Thyroid gland (tissue), 4 donors: Measurements from ENCODE around the gene JPH4. TPM values are rescaled to one million over a fixed set of nuclear protein-coding genes. Genes with fewer than 3 reads are reported as not detected.

ENCODE experiments used
- DNase-seq, 2 donors: peaks; one replicate each; pipeline ENCODE4 v3.0.0-alpha.2; 2019
- H3K27ac ChIP-seq, 3 donors: fragments of 200-600 bp; sonication (generic); 1 replicate in 2 of 3; 2 replicates in 1 of 3; pipeline ENCODE4 v1.5.1; 2016 to 2019; ENCODE audit warnings: mild to moderate bottlenecking in 1 of 3, moderate library complexity in 1 of 3
- H3K27me3 ChIP-seq: fragments of 200-600 bp; sonication (generic); one replicate; pipeline ENCODE4 v1.5.1; 2019
- H3K36me3 ChIP-seq, 2 donors: fragments of 200-600 bp; sonication (generic); one replicate each; pipeline ENCODE4 v1.5.1; 2016 to 2019
- H3K4me1 ChIP-seq, 2 donors: fragments of 200-600 bp; sonication (generic); one replicate each; pipeline ENCODE4 v1.5.1; 2017 to 2019
- H3K4me3 ChIP-seq, 3 donors: fragments of 200-600 bp; sonication (generic); replicated peaks in 1 of 3; 1 replicate in 2 of 3; 2 replicates in 1 of 3; pipeline ENCODE4 v1.5.1; 2016; ENCODE audit warnings: mild to moderate bottlenecking in 1 of 3
- H3K9me3 ChIP-seq: fragments of 200-600 bp; sonication (generic); one replicate; pipeline ENCODE4 v1.5.1; 2017
- CTCF ChIP-seq, 6 experiments: fragments of 200-600 bp in 3 of 6; fragments of 450-650 bp in 3 of 6; sonication (generic) in 3 of 6; IDR thresholded peaks; one replicate each; pipeline ENCODE4 v1.5.1; 2016 to 2019; ENCODE audit warnings: antibody characterized with exemption in 6 of 6, mild to moderate bottlenecking in 2 of 6, inconsistent platforms in 1 of 6, moderate library complexity in 1 of 6
- POLR2A ChIP-seq, 2 donors: fragments of 450-650 bp; IDR thresholded peaks; one replicate each; pipeline ENCODE4 v1.6.1; 2017; ENCODE audit warnings: antibody characterized with exemption in 2 of 2, mild to moderate bottlenecking in 2 of 2, moderate library complexity in 1 of 2
- WGBS, 2 donors: methylation state at CpG; one replicate each; pipeline ENCODE4 v1.1.5; 2017; 5-methylcytosine and 5-hydroxymethylcytosine counted together
- intact Hi-C: fragments of 100-400 bp; cut with DNase I; formaldehyde crosslinking; loops from one replicate; pipeline ENCODE4 v1.15.1; 2023
- total RNA-seq, 4 donors: library from RNA; depleted of rRNA; stranded (reverse); fragments of >200 nt; gene quantifications; one replicate each; pipeline ENCODE4 v1.2.3, GENCODE V29; 2016

JPH4 gene
- total RNA-seq, 4 donors from 2014 or later: 0.11 to 0.54 (median 0.27) TPM; not detected in 1

GRCh38 chr14:23618415-23618988 lies 39.9 kb upstream of the JPH4 start:
- no peaks in the 10 kb centered on the region for H3K36me3 ChIP-seq
- no peak overlapping the region for H3K4me3 ChIP-seq
- no peaks in the 10 kb centered on the region for H3K27me3 ChIP-seq
- 83 to 93% methylated on average over 2 of the region's 2 CpGs for WGBS, 2 donors
- intact Hi-C loops: no loop called here
- DNase-seq: no peak
- no peak for TF ChIP-seq POLR2A (IDR thresholded peaks at IDR 0.05)
- no peak for TF ChIP-seq CTCF (IDR thresholded peaks at IDR 0.05)
- H3K4me1 ChIP-seq: no peaks in the 10 kb centered on the region
- H3K27ac ChIP-seq: no peak overlapping the region
- no peaks in the 10 kb centered on the region for H3K9me3 ChIP-seq

DNA sequence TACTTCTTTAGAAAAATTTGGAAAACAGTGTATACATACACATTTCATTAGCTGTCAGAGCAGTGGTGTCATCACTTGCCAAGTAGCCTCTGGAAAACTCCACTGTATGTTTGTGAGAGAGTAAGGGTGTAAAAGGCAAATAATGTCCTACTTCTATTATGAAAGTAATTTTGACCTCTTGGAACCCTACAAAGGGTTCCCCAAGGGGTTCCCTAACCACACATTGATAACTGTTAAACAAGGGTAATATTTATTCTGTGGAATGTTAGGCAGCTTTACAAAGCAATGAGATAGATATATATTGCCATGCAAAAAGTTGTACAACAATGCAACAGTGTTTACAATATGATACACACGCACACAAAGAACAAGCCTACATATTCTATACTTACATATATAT lies 38.9 kb upstream of the JPH4 start:
- Histone ChIP-seq H3K27ac (no peak overlapping the region), H3K36me3 (no peaks in the 10 kb centered on the region), H3K27me3 (no peaks in the 10 kb centered on the region), H3K4me1 (no peaks in the 10 kb centered on the region), H3K9me3 (no peaks in the 10 kb centered on the region), H3K4me3 (no peak overlapping the region)
- WGBS, 2 donors: 92 to 94% methylated on average over 1 of the region's 1 CpG
- intact Hi-C loops: no loop called here
- DNase-seq: no peak
- TF ChIP-seq POLR2A (IDR thresholded peaks at IDR 0.05): no peak
- TF ChIP-seq CTCF (IDR thresholded peaks at IDR 0.05): no peak

GRCh38 chr14:23615856-23616255 lies 37.3 kb upstream of the JPH4 start:
- 65 to 69% methylated on average over 5 of the region's 5 CpGs for WGBS, 2 donors
- no peak for DNase-seq
- intact Hi-C loops: no loop called here
- no peak overlapping the region for H3K27ac ChIP-seq
- TF ChIP-seq CTCF (IDR thresholded peaks at IDR 0.05): no peak
- no peak for TF ChIP-seq POLR2A (IDR thresholded peaks at IDR 0.05)
- H3K4me3 ChIP-seq: no peak overlapping the region
- H3K9me3 ChIP-seq: no peaks in the 10 kb centered on the region
- no peaks in the 10 kb centered on the region for H3K27me3 ChIP-seq
- no peaks in the 10 kb centered on the region for H3K36me3 ChIP-seq
- H3K4me1 ChIP-seq: peaks cover 0 to 2% of the 10 kb centered on the region in 2 donors

DNA sequence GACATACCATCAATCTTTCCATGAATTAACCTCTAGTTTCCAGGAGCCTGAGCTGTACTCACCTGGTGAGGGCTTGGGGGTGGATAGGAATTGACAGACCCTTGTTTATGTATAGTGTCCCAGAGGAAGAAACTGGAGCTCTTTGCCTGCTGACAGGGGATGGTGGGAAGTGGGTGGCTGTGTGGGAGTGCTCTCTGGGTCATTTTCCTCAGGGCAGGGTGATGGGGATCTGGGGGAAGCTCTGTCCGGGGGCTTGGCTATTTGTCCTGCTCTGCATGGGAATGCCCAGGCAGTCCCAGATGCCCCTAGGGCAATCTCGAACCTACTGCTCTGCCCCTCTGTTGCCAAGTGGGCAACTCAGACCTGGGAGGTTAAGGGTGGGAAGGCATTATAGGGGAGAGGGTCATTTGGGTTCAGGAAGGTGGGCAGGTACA lies 35.8 kb upstream of the JPH4 start:
- intact Hi-C loops: no loop called here
- H3K9me3 ChIP-seq: no peaks in the 10 kb centered on the region
- peaks cover 0 to 2% of the 10 kb centered on the region in 2 donors for H3K4me1 ChIP-seq

More for the DNA sequence above, 35.8 kb upstream of the JPH4 start:
- TF ChIP-seq POLR2A (IDR thresholded peaks at IDR 0.05) (no peak), CTCF (IDR thresholded peaks at IDR 0.05) (no peak)
- no peaks in the 10 kb centered on the region for H3K36me3 ChIP-seq
- no peaks in the 10 kb centered on the region for H3K27me3 ChIP-seq
- DNase-seq: no peak
- no peak overlapping the region for H3K27ac ChIP-seq
- H3K4me3 ChIP-seq: no peak overlapping the region
- WGBS, 2 donors: 79 to 90% methylated on average over 2 of the region's 2 CpGs
